OCI-LY1 (cell line): ENCODE data around the gene KIAA1755.

Experiments
- H2AFZ ChIP-seq: fragments of 200-600 bp; sonication (generic), shearing (Covaris generic); 2 replicates; pipeline ENCODE4 v1.6.0; 2014; ENCODE audit warnings: antibody characterized with exemption, mild to moderate bottlenecking, low read length
- H3F3A ChIP-seq: fragments of 200-600 bp; sonication (generic), shearing (Covaris generic); 2 replicates; pipeline ENCODE4 v1.6.0; 2014; ENCODE audit warnings: mild to moderate bottlenecking, antibody characterized with exemption, low read length, moderate library complexity; ENCODE audit not compliant: insufficient read depth
- H3K27ac ChIP-seq: fragments of 200-600 bp; sonication (generic); 2 replicates; pipeline ENCODE4 v1.5.1; 2014; ENCODE audit warnings: low read length, mixed run types, mild to moderate bottlenecking, low read depth; ENCODE audit not compliant: poor library complexity, severe bottlenecking
- H3K27me3 ChIP-seq: fragments of 200-600 bp; sonication (generic); 2 replicates; pipeline ENCODE4 v1.6.0; 2014; ENCODE audit warnings: antibody characterized with exemption, mild to moderate bottlenecking, low read length, moderate library complexity; ENCODE audit not compliant: insufficient read depth
- H3K36me3 ChIP-seq: fragments of 200-600 bp; sonication (generic); 2 replicates; pipeline ENCODE4 v1.6.1; 2014; ENCODE audit warnings: mild to moderate bottlenecking, antibody characterized with exemption, low read length, moderate library complexity, mixed read lengths; ENCODE audit not compliant: insufficient read depth
- H3K4me1 ChIP-seq: fragments of 200-600 bp; sonication (generic); 2 replicates; pipeline ENCODE4 v1.5.1; 2014; ENCODE audit warnings: mild to moderate bottlenecking, low read length, moderate library complexity; ENCODE audit not compliant: insufficient read depth, severe bottlenecking
- H3K4me2 ChIP-seq: fragments of 200-600 bp; sonication (generic), shearing (Covaris generic); 2 replicates; pipeline ENCODE4 v1.6.1; 2014; ENCODE audit warnings: low read length
- H3K4me3 ChIP-seq: fragments of 200-600 bp; sonication (generic); 2 replicates; pipeline ENCODE4 v1.5.1; 2014; ENCODE audit warnings: low read length, low read depth, mild to moderate bottlenecking, mixed read lengths; ENCODE audit not compliant: poor library complexity, severe bottlenecking
- H3K79me2 ChIP-seq: fragments of 200-600 bp; shearing (Covaris generic); 2 replicates; pipeline ENCODE4 v1.6.1; 2016; ENCODE audit warnings: mixed run types, low read length, mixed read lengths; ENCODE audit not compliant: insufficient read depth
- H3K9ac ChIP-seq: fragments of 200-600 bp; sonication (generic), shearing (Covaris generic); 2 replicates; pipeline ENCODE4 v1.6.1; 2014; ENCODE audit warnings: mild to moderate bottlenecking, low read length, mixed read lengths
- H3K9me2 ChIP-seq: fragments of 200-600 bp; sonication (generic), shearing (Covaris generic); 2 replicates; pipeline ENCODE4 v1.6.1; 2014; ENCODE audit warnings: low read depth, mild to moderate bottlenecking, low read length, mixed read lengths
- H3K9me3 ChIP-seq: fragments of 200-600 bp; shearing (Covaris generic); 2 replicates; pipeline ENCODE4 v1.6.1; 2014; ENCODE audit warnings: low read length, mixed read lengths
- H4K20me1 ChIP-seq: fragments of 200-600 bp; sonication (generic), shearing (Covaris generic); 2 replicates; pipeline ENCODE4 v1.6.0; 2016; ENCODE audit warnings: mild to moderate bottlenecking, low read length; ENCODE audit not compliant: insufficient read depth
- CTCF ChIP-seq: fragments of 200-600 bp; sonication (generic), shearing (Covaris generic); IDR thresholded peaks from 2 replicates; pipeline ENCODE4 v1.5.1; 2017; ENCODE audit warnings: mild to moderate bottlenecking, antibody characterized with exemption, low read length, moderate library complexity, mixed read lengths
- EZH2 ChIP-seq: fragments of 200-600 bp; sonication (generic), shearing (Covaris generic); IDR thresholded peaks from 2 replicates; pipeline ENCODE4 v1.8.0; 2017; ENCODE audit warnings: borderline replicate concordance, mixed run types, mild to moderate bottlenecking, antibody characterized with exemption, low read length, moderate library complexity, mixed read lengths

KIAA1755 gene

GRCh38 chr20:38208523-38208922 lies 52.0 kb downstream of the KIAA1755 start:
- no peak overlapping the region for H3K4me2 ChIP-seq

GRCh38 chr20:38208088-38208487 lies 52.4 kb downstream of the KIAA1755 start:
- Histone ChIP-seq H3K27me3 (no peaks in the 10 kb centered on the region; the same call in 1 of the 2 replicates), H3K9me3 (no peaks in the 10 kb centered on the region), H3K9ac (no peak overlapping the region), H2AFZ (no peak overlapping the region), H3K36me3 (no peaks in the 10 kb centered on the region), H3K27ac (no peak overlapping the region), H3F3A (no peaks in the 10 kb centered on the region), H4K20me1 (no peaks in the 10 kb centered on the region), H3K4me3 (no peak overlapping the region), H3K79me2 (no peaks in the 10 kb centered on the region), H3K9me2 (no peaks in the 10 kb centered on the region), H3K4me1 (no peaks in the 10 kb centered on the region), H3K4me2 (no peak overlapping the region)
- no peak for TF ChIP-seq CTCF
- no peak for TF ChIP-seq EZH2

More at GRCh38 chr20:38208523-38208922, 52.0 kb downstream of the KIAA1755 start:
- no peak overlapping the region for H3K4me3 ChIP-seq
- H3F3A ChIP-seq, result no peaks in the 10 kb centered on the region
- H2AFZ ChIP-seq, result no peak overlapping the region
- H3K27ac ChIP-seq, result no peak overlapping the region
- H3K9ac ChIP-seq, result no peak overlapping the region
- H3K4me1 ChIP-seq, result no peaks in the 10 kb centered on the region
- H3K9me3 ChIP-seq, result no peaks in the 10 kb centered on the region
- H3K9me2 ChIP-seq, result no peaks in the 10 kb centered on the region
- H3K27me3 ChIP-seq, result no peaks in the 10 kb centered on the region; the same call in 1 of the 2 replicates
- H4K20me1 ChIP-seq, result no peaks in the 10 kb centered on the region
- H3K36me3 ChIP-seq, result no peaks in the 10 kb centered on the region
- no peak for TF ChIP-seq CTCF
- no peak for TF ChIP-seq EZH2
- H3K79me2 ChIP-seq, result no peaks in the 10 kb centered on the region

GRCh38 chr20:38207621-38208020 lies 52.9 kb downstream of the KIAA1755 start:
- Histone ChIP-seq H3K4me1 (no peaks in the 10 kb centered on the region), H3K9me3 (no peaks in the 10 kb centered on the region), H3K27ac (no peak overlapping the region), H3K36me3 (no peaks in the 10 kb centered on the region), H4K20me1 (no peaks in the 10 kb centered on the region), H3F3A (no peaks in the 10 kb centered on the region), H3K9me2 (no peaks in the 10 kb centered on the region), H3K9ac (no peak overlapping the region), H3K27me3 (no peaks in the 10 kb centered on the region; the same call in 1 of the 2 replicates), H3K4me2 (no peak overlapping the region), H3K79me2 (no peaks in the 10 kb centered on the region), H2AFZ (no peak overlapping the region), H3K4me3 (no peak overlapping the region)
- TF ChIP-seq EZH2, result no peak
- no peak for TF ChIP-seq CTCF
